Prostate gland (tissue), 2 donors: ENCODE results near the gene SIPA1L2.

Source experiments
- POLR2A ChIP-seq: fragments of 450-650 bp; IDR thresholded peaks from one replicate; pipeline ENCODE4 v1.6.1; 2016; ENCODE audit warnings: antibody characterized with exemption, mild to moderate bottlenecking
- TF ChIP-seq, protein P1 (sequence below), 4 experiments: fragments of 200-600 bp in 2 of 4; fragments of 450-650 bp in 2 of 4; sonication (generic) in 2 of 4; IDR thresholded peaks; 1 replicate in 3 of 4; 2 replicates in 1 of 4; pipeline ENCODE4 v1.5.1; 2016 to 2019; ENCODE audit warnings: antibody characterized with exemption in 4 of 4, mild to moderate bottlenecking in 2 of 4, moderate library complexity in 2 of 4

DNA sequence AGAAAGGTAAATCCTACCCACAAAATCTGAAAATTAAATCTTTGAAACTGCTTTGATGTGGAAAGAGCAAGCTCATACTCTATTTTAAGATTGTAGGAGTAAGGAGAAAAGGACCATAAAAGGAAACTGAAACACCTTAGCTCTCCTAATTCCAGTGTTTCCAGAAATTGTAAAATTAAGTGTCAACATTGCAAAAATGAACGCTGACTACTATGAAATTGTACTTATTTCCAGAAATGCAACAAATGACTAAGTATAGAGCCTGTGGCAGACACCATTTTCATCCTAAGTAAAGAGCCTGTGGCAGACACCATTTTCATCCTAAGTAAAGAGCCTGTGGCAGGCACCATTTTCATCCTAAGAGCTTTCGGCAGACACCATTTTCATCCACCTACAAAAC is 6.9 kb upstream of the SIPA1L2 start:
- TF ChIP-seq, protein P1, sequence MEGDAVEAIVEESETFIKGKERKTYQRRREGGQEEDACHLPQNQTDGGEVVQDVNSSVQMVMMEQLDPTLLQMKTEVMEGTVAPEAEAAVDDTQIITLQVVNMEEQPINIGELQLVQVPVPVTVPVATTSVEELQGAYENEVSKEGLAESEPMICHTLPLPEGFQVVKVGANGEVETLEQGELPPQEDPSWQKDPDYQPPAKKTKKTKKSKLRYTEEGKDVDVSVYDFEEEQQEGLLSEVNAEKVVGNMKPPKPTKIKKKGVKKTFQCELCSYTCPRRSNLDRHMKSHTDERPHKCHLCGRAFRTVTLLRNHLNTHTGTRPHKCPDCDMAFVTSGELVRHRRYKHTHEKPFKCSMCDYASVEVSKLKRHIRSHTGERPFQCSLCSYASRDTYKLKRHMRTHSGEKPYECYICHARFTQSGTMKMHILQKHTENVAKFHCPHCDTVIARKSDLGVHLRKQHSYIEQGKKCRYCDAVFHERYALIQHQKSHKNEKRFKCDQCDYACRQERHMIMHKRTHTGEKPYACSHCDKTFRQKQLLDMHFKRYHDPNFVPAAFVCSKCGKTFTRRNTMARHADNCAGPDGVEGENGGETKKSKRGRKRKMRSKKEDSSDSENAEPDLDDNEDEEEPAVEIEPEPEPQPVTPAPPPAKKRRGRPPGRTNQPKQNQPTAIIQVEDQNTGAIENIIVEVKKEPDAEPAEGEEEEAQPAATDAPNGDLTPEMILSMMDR (IDR thresholded peaks at IDR 0.05): no peak
- no peak for TF ChIP-seq POLR2A
